ENCODE measurements around the gene NECTIN3. TPM values are rescaled to one million over a fixed set of nuclear protein-coding genes. Genes with fewer than 3 reads are reported as not detected.

The NECTIN3 gene
- total and polyA plus RNA-seq, 2 of the 4 experiments (the other 2 are of a cell fraction): 34.7 to 155 TPM

DNA sequence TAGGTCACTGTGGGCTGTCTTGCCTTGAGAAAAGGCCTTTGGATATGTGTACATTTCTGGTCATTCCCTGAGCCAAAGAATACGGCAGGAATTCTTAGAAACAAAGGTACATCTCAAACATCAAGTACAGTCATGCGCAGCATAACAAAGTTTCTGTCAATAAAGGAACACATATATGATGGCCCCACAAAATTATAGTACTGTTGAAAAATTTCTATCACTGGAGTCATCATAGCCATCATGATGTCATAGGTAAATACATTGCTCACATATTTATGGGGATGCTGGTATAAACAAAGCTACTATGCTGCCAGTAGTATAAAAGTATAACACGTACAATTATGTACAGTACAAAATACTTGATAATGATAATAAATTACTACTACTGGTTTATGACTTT lies 38.9 kb upstream of the NECTIN3 start:
- ChIA-PET CTCF (no interaction called here), POLR2A (ENCODE audit: unreplicated experiment) (no interaction called here)
- Histone ChIP-seq H3K4me3 (ENCODE audit: insufficient read depth, low read depth, low read length) (no peak overlapping the region), H3K23ac (ENCODE audit: low read depth, low read length) (no peak overlapping the region), H3K27me3 (ENCODE audit: control insufficient read depth, insufficient read depth, low read length) (no peaks in the 10 kb centered on the region), H3K9ac (ENCODE audit: low read depth, low read length) (no peak overlapping the region), H3K9me1 (ENCODE audit: insufficient read depth, low read length) (no peaks in the 10 kb centered on the region; the same call in 1 of the 2 replicates), H2AFZ (replicated peaks; ENCODE audit: low read length, poor library complexity) (no peak overlapping the region), H2BK20ac (ENCODE audit: low read depth, low read length) (no peak overlapping the region), H3K27ac (ENCODE audit: insufficient read depth, low read length) (no peak overlapping the region), H3K9me3 (ENCODE audit: control insufficient read depth, insufficient read depth, low read length) (no peaks in the 10 kb centered on the region), H3K4ac (ENCODE audit: low read depth, low read length) (no peak overlapping the region), H3K14ac (replicated peaks; ENCODE audit: low read depth, low read length) (no peak overlapping the region), H3K18ac (ENCODE audit: low read depth, low read length) (no peak overlapping the region), H4K8ac (ENCODE audit: low read depth in 2 of 2, low read length in 2 of 2) (no peak overlapping the region), H2BK120ac (ENCODE audit: low read depth, low read length) (no peak overlapping the region), H4K91ac (ENCODE audit: insufficient read depth, low read depth, low read length) (no peak overlapping the region), H4K20me1 (ENCODE audit: insufficient read depth, low read length) (no peaks in the 10 kb centered on the region), H3K79me1 (ENCODE audit: low read depth in 1 of 2, low read length in 2 of 2) (no peaks in the 10 kb centered on the region), H2AK9ac (replicated peaks; ENCODE audit: low read depth, low read length, poor library complexity) (no peak overlapping the region), H3K56ac (ENCODE audit: extremely low read depth, insufficient read depth, low read length) (no peak overlapping the region), H2BK5ac (ENCODE audit: low read depth, low read length, poor library complexity, severe bottlenecking) (no peak overlapping the region), H2BK15ac (ENCODE audit: low read depth, low read length) (no peak overlapping the region), H2AK5ac (ENCODE audit: low read depth, low read length) (no peak overlapping the region), H3K36me3 (ENCODE audit: control insufficient read depth, insufficient read depth, low read length) (no peaks in the 10 kb centered on the region), H3K4me2 (ENCODE audit: low read depth, low read length) (no peak overlapping the region), H3K4me1 (ENCODE audit: control insufficient read depth, insufficient read depth, low read length) (no peaks in the 10 kb centered on the region), H4K5ac (ENCODE audit: low read depth, low read length) (no peak overlapping the region)
- DNase-seq (peak; percentile 23), ATAC-seq (ENCODE audit: low read depth) (no peak)
- no CpG with 5 or more reads among the region's 3 CpGs for WGBS, 2 experiments (ENCODE audit: extremely low coverage in 2 of 2, insufficient read length in 1 of 2)
- TF ChIP-seq FOS (IDR thresholded peaks at IDR 0.05; ENCODE audit: low read depth, low read length) (no peak), RFX5 (IDR thresholded peaks at IDR 0.05; ENCODE audit: low read depth, low read length) (no peak)
- in situ Hi-C loops (cut with MboI; ENCODE audit: low sequenced_read_pairs): no loop called here
- BruUV-seq (replicated peaks): no TSS peak
- intact Hi-C loops (cut with micrococcal nuclease): no loop called here
- dilution Hi-C loops (cut with HindIII; ENCODE audit: low sequenced_read_pairs, unreplicated experiment): no loop called here

All from IMR-90 (cell line).